ENCODE data around the gene TANGO2. TPM values are rescaled to one million over a fixed set of nuclear protein-coding genes. Genes with fewer than 3 reads are reported as not detected.

The TANGO2 gene
- total and polyA plus RNA-seq, 9 of the 15 experiments (the other 6 are each of a cell fraction or from before 2014, with no cell fraction given) = 15.5 to 94.9 (median 70.1) TPM

GRCh38 chr22:20111689-20112622, 91.0 kb downstream of the TANGO2 start (continued):
- TF ChIP-seq HBP1 (CRISPR knock-in tag; IDR thresholded peaks at IDR 0.05) = peak; percentile 78
- TF ChIP-seq, protein P1, sequence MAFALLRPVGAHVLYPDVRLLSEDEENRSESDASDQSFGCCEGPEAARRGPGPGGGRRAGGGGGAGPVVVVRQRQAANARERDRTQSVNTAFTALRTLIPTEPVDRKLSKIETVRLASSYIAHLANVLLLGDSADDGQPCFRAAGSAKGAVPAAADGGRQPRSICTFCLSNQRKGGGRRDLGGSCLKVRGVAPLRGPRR (CRISPR knock-in tag; IDR thresholded peaks at IDR 0.05) = 0 out of 2 replicates have a peak, but pooled peaks have one; percentile 34
- peak; percentile 25; the same call in 1 of the 2 replicates for TF ChIP-seq JUNB (CRISPR knock-in tag; conservative IDR thresholded peaks at IDR 0.05)
- peak; percentile 78; the same call in 1 of the 2 replicates for TF ChIP-seq SMAD3 (CRISPR knock-in tag; conservative IDR thresholded peaks at IDR 0.05)
- TF ChIP-seq SMAD4 (CRISPR knock-in tag; conservative IDR thresholded peaks at IDR 0.05) = 0 out of 2 replicates have a peak, but pooled peaks have one; percentile 15
- TF ChIP-seq, protein P2, sequence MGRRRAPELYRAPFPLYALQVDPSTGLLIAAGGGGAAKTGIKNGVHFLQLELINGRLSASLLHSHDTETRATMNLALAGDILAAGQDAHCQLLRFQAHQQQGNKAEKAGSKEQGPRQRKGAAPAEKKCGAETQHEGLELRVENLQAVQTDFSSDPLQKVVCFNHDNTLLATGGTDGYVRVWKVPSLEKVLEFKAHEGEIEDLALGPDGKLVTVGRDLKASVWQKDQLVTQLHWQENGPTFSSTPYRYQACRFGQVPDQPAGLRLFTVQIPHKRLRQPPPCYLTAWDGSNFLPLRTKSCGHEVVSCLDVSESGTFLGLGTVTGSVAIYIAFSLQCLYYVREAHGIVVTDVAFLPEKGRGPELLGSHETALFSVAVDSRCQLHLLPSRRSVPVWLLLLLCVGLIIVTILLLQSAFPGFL (CRISPR knock-in tag; IDR thresholded peaks at IDR 0.05) = no peak
- 0 out of 2 replicates have a peak, but pooled peaks have one; percentile 13 for TF ChIP-seq ZNF311 (CRISPR knock-in tag; IDR thresholded peaks at IDR 0.05)
- no peak for TF ChIP-seq LARP7 (IDR thresholded peaks at IDR 0.05)
- TF ChIP-seq CEBPB (tag; IDR thresholded peaks at IDR 0.05) = no peak
- no peak for TF ChIP-seq EWSR1 (IDR thresholded peaks at IDR 0.05; ENCODE audit: borderline replicate concordance, low read depth, partially characterized antibody)
- peak; percentile 43; the same call in 1 of the 2 replicates for TF ChIP-seq TSHZ1 (CRISPR knock-in tag; IDR thresholded peaks at IDR 0.05)
- TF ChIP-seq STAT5A (IDR thresholded peaks at IDR 0.05; ENCODE audit: borderline replicate concordance, low read length) = no peak
- TF ChIP-seq NCOR1 (IDR thresholded peaks at IDR 0.05) = no peak
- peak; percentile 37 for TF ChIP-seq HNRNPLL (IDR thresholded peaks at IDR 0.05; ENCODE audit: low read depth, low read length, poor library complexity, severe bottlenecking)
- TF ChIP-seq PTBP1 (IDR thresholded peaks at IDR 0.05; ENCODE audit: low read depth, low read length) = peak; percentile 61; the same call in 1 of the 2 replicates
- TF ChIP-seq, protein P3, sequence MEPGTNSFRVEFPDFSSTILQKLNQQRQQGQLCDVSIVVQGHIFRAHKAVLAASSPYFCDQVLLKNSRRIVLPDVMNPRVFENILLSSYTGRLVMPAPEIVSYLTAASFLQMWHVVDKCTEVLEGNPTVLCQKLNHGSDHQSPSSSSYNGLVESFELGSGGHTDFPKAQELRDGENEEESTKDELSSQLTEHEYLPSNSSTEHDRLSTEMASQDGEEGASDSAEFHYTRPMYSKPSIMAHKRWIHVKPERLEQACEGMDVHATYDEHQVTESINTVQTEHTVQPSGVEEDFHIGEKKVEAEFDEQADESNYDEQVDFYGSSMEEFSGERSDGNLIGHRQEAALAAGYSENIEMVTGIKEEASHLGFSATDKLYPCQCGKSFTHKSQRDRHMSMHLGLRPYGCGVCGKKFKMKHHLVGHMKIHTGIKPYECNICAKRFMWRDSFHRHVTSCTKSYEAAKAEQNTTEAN (CRISPR knock-in tag; IDR thresholded peaks at IDR 0.05) = no peak
- TF ChIP-seq SRSF1 (IDR thresholded peaks at IDR 0.05; ENCODE audit: low read depth, low read length) = no peak
- 0 out of 2 replicates have a peak, but pooled peaks have one; percentile 37 for TF ChIP-seq ZKSCAN1 (IDR thresholded peaks at IDR 0.05; ENCODE audit: low read depth, low read length)
- no peak for TF ChIP-seq HNRNPH1 (optimal IDR thresholded peaks at IDR 0.05; ENCODE audit: low read depth, low read length)

Data from K562 (cell line).